Panc1 (cell line): ENCODE measurements around the gene DIS3L2. TPM values are rescaled to one million over a fixed set of nuclear protein-coding genes. Genes with fewer than 3 reads are reported as not detected.

ENCODE experiments used
- ATAC-seq: fragments of 200-7000 bp; cut with Tn5 transposase; 2 replicates; pipeline ENCODE4 v1.9.1; 2020; ENCODE audit warnings: mild to moderate bottlenecking, moderate library complexity
- BruUV-seq: library from RNA; stranded (reverse); fragments of 400-500 nt; replicated peaks from 2 replicates; lab custom pipeline; 2021; lab: Mats Ljungman, UMichigan
- CTCF ChIA-PET: fragments of 300-600 bp; sonication (Branson Sonifier 250); formaldehyde crosslinking; loops from one replicate; lab custom pipeline; 2022; ENCODE audit warnings: antibody characterized with exemption; lab: Charles Lee
- POLR2A ChIA-PET: fragments of 300-600 bp; sonication (Branson Sonifier 250); formaldehyde crosslinking; loops from one replicate; lab custom pipeline; 2022; ENCODE audit warnings: antibody characterized with exemption; lab: Charles Lee
- DNase-seq: peaks from one replicate; pipeline ENCODE4 v3.0.0-alpha.2; 2010; ENCODE audit warnings: low read depth, low spot score
- H3K27ac ChIP-seq: 2 replicates; pipeline ENCODE4 v1.5.1; 2011; ENCODE audit warnings: mild to moderate bottlenecking, low read length, inconsistent platforms
- H3K27me3 ChIP-seq: fragments of 200-500 bp; sonication (Bioruptor generic); 2 replicates; pipeline ENCODE4 v1.6.0; 2014; ENCODE audit warnings: low read length, inconsistent platforms; ENCODE audit not compliant: control insufficient read depth, insufficient read depth
- H3K36me3 ChIP-seq: fragments of 200-500 bp; sonication (Bioruptor generic); 2 replicates; pipeline ENCODE4 v1.5.1; 2014; ENCODE audit warnings: inconsistent platforms, mild to moderate bottlenecking, low read length, moderate library complexity; ENCODE audit not compliant: control insufficient read depth, insufficient read depth
- H3K4me1 ChIP-seq: 2 replicates; pipeline ENCODE4 v1.5.1; 2011; ENCODE audit warnings: inconsistent platforms, mild to moderate bottlenecking, low read length, moderate library complexity; ENCODE audit not compliant: control insufficient read depth, insufficient read depth
- H3K4me3 ChIP-seq, 2 experiments: 2 replicates each; pipeline ENCODE4 v1.5.1; 2011 to 2012; ENCODE audit warnings: low read depth in 2 of 2, low read length in 2 of 2, mild to moderate bottlenecking in 2 of 2, inconsistent platforms in 1 of 2, moderate library complexity in 1 of 2
- H3K9me3 ChIP-seq: fragments of 200-500 bp; sonication (Bioruptor generic); 2 replicates; pipeline ENCODE4 v1.5.1; 2014; ENCODE audit warnings: low read depth, mild to moderate bottlenecking, inconsistent platforms, low read length, moderate library complexity; ENCODE audit not compliant: control insufficient read depth, insufficient read depth
- POLR2AphosphoS5 ChIP-seq: IDR thresholded peaks from 2 replicates; pipeline ENCODE4 v1.6.1; 2012; ENCODE audit warnings: mild to moderate bottlenecking, low read depth, low read length, moderate library complexity
- SIN3A ChIP-seq: IDR thresholded peaks from 2 replicates; pipeline ENCODE4 v1.6.1; 2012; ENCODE audit warnings: low read depth, mild to moderate bottlenecking, low read length, moderate library complexity, borderline replicate concordance; ENCODE audit not compliant: insufficient read depth
- TCF7L2 ChIP-seq: IDR thresholded peaks from 2 replicates; pipeline ENCODE4 v1.6.1; 2011; ENCODE audit warnings: mild to moderate bottlenecking, low read depth, low read length, inconsistent platforms
- in situ Hi-C: cut with HindIII; loops from 2 replicates; pipeline ENCODE4 v1.10.0; 2016; ENCODE audit warnings: low sequenced_read_pairs, low pct_unique_long_range_greater_than_20kb
- intact Hi-C: fragments of 100-400 bp; cut with micrococcal nuclease; formaldehyde crosslinking; loops from one replicate; pipeline ENCODE4 v1.10.0; 2022; ENCODE audit not compliant: unreplicated experiment
- total RNA-seq: library from RNA; stranded (reverse); gene quantifications from one replicate; pipeline ENCODE4 v1.2.1, GENCODE V29; 2021; ENCODE audit not compliant: unreplicated experiment
- TF ChIP-seq, protein P1 (sequence below), 2 experiments: IDR thresholded peaks; 2 replicates each; pipeline ENCODE4 v1.6.1; 2011 to 2012; ENCODE audit warnings: low read depth in 2 of 2, control low read depth in 1 of 2, low read length in 1 of 2, mild to moderate bottlenecking in 1 of 2, moderate library complexity in 1 of 2; ENCODE audit not compliant: insufficient read depth in 1 of 2
- TF ChIP-seq, protein P2 (sequence below): fragments of 450-650 bp; IDR thresholded peaks from 2 replicates; pipeline ENCODE4 v1.5.1; 2017; ENCODE audit warnings: mild to moderate bottlenecking

DIS3L2 gene
- total RNA-seq, 1 experiment from 2014 or later = 28.1 TPM

- H3K9me3 ChIP-seq = no peaks in the 10 kb centered on the region
- peak; percentile 86 for ATAC-seq
- peak overlapping the region; percentile 76 for H3K27ac ChIP-seq
- peak; percentile 74 for TF ChIP-seq POLR2AphosphoS5
- peak; percentile 93 for TF ChIP-seq TCF7L2
- TF ChIP-seq, protein P1, sequence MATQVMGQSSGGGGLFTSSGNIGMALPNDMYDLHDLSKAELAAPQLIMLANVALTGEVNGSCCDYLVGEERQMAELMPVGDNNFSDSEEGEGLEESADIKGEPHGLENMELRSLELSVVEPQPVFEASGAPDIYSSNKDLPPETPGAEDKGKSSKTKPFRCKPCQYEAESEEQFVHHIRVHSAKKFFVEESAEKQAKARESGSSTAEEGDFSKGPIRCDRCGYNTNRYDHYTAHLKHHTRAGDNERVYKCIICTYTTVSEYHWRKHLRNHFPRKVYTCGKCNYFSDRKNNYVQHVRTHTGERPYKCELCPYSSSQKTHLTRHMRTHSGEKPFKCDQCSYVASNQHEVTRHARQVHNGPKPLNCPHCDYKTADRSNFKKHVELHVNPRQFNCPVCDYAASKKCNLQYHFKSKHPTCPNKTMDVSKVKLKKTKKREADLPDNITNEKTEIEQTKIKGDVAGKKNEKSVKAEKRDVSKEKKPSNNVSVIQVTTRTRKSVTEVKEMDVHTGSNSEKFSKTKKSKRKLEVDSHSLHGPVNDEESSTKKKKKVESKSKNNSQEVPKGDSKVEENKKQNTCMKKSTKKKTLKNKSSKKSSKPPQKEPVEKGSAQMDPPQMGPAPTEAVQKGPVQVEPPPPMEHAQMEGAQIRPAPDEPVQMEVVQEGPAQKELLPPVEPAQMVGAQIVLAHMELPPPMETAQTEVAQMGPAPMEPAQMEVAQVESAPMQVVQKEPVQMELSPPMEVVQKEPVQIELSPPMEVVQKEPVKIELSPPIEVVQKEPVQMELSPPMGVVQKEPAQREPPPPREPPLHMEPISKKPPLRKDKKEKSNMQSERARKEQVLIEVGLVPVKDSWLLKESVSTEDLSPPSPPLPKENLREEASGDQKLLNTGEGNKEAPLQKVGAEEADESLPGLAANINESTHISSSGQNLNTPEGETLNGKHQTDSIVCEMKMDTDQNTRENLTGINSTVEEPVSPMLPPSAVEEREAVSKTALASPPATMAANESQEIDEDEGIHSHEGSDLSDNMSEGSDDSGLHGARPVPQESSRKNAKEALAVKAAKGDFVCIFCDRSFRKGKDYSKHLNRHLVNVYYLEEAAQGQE (IDR thresholded peaks at IDR 0.05; ENCODE audit: insufficient read depth in 1 of 2, low read depth in 2 of 2, low read length in 1 of 2) = no peak
- TF ChIP-seq, protein P2, sequence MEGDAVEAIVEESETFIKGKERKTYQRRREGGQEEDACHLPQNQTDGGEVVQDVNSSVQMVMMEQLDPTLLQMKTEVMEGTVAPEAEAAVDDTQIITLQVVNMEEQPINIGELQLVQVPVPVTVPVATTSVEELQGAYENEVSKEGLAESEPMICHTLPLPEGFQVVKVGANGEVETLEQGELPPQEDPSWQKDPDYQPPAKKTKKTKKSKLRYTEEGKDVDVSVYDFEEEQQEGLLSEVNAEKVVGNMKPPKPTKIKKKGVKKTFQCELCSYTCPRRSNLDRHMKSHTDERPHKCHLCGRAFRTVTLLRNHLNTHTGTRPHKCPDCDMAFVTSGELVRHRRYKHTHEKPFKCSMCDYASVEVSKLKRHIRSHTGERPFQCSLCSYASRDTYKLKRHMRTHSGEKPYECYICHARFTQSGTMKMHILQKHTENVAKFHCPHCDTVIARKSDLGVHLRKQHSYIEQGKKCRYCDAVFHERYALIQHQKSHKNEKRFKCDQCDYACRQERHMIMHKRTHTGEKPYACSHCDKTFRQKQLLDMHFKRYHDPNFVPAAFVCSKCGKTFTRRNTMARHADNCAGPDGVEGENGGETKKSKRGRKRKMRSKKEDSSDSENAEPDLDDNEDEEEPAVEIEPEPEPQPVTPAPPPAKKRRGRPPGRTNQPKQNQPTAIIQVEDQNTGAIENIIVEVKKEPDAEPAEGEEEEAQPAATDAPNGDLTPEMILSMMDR = no peak
- no peak for TF ChIP-seq SIN3A
- ChIA-PET CTCF (interaction anchor here (1.3 kb wide), 1 partner anchor 18 kb away, joined by 3 read pairs; no protein-coding TSS in a partner anchor), POLR2A (interaction anchor here (0.6 kb wide), 1 partner anchor 146 kb away, joined by 7 read pairs; no protein-coding TSS in a partner anchor)
- BruUV-seq = no TSS peak
- intact Hi-C loops (no loop called here), in situ Hi-C loops (no loop called here)
- no peak for DNase-seq
- no peaks in the 10 kb centered on the region for H3K36me3 ChIP-seq
- H3K4me1 ChIP-seq = peaks cover 13% of the 10 kb centered on the region
- H3K27me3 ChIP-seq = no peaks in the 10 kb centered on the region
- no peak overlapping the region; a peak in 1 of 4 replicates for H3K4me3 ChIP-seq
Observed at GRCh38 chr2:232385660-232386489, 424.4 kb downstream of the DIS3L2 start.

GRCh38 chr2:232386490-232386739, 424.9 kb downstream of the DIS3L2 start:
- ChIA-PET POLR2A (interaction anchor here (0.6 kb wide), 1 partner anchor 146 kb away, joined by 7 read pairs; no protein-coding TSS in a partner anchor), CTCF (no interaction called here)
- DNase-seq (no peak), ATAC-seq (no peak)
- in situ Hi-C loops (no loop called here), intact Hi-C loops (no loop called here)
- TF ChIP-seq TCF7L2 = no peak
- TF ChIP-seq POLR2AphosphoS5 = no peak
- TF ChIP-seq, protein P2 = no peak
- TF ChIP-seq, protein P1 (IDR thresholded peaks at IDR 0.05; ENCODE audit: insufficient read depth in 1 of 2, low read depth in 2 of 2, low read length in 1 of 2) = no peak
- TF ChIP-seq SIN3A = no peak
- Histone ChIP-seq H3K27ac (peak overlapping the region; percentile 76), H3K4me3 (no peak overlapping the region), H3K36me3 (no peaks in the 10 kb centered on the region), H3K4me1 (peaks cover 13% of the 10 kb centered on the region), H3K9me3 (no peaks in the 10 kb centered on the region), H3K27me3 (no peaks in the 10 kb centered on the region)
- BruUV-seq = no TSS peak
